Adrenal gland (tissue), 5 donors: Measurements from ENCODE around the gene SVIL.

Experiments
- CTCF ChIP-seq, 6 experiments: fragments of 450-650 bp in 4 of 6; fragments of 200-600 bp in 2 of 6; sonication (generic) in 1 of 6; IDR thresholded peaks; 1 replicate in 5 of 6; 2 replicates in 1 of 6; pipeline versions ENCODE4 v1.5.1 to v1.8.0; 2016 to 2021; ENCODE audit warnings: antibody characterized with exemption in 6 of 6, mild to moderate bottlenecking in 2 of 6, moderate library complexity in 1 of 6
- POLR2A ChIP-seq, 2 donors: fragments of 450-650 bp; IDR thresholded peaks; one replicate each; pipeline ENCODE4 v1.6.1; 2017; ENCODE audit warnings: antibody characterized with exemption in 2 of 2, mild to moderate bottlenecking in 2 of 2, moderate library complexity in 1 of 2
- donor health status: DM: no; HTN: no; CAD: no.

GRCh38 chr10:29545122-29545521 lies 89.6 kb downstream of the SVIL start:
- TF ChIP-seq CTCF (IDR thresholded peaks at IDR 0.05): no peak
- no peak for TF ChIP-seq POLR2A (IDR thresholded peaks at IDR 0.05)
